GM19372 (cell line): ENCODE measurements around the gene FAM171A2.

Source experiments
- ATAC-seq: cut with Tn5 transposase; IDR thresholded peaks from one replicate; pipeline ENCODE4 v1.9.1; 2021; ENCODE audit warnings: mild to moderate bottlenecking, low read depth, moderate library complexity; ENCODE audit not compliant: unreplicated experiment

FAM171A2 gene

DNA sequence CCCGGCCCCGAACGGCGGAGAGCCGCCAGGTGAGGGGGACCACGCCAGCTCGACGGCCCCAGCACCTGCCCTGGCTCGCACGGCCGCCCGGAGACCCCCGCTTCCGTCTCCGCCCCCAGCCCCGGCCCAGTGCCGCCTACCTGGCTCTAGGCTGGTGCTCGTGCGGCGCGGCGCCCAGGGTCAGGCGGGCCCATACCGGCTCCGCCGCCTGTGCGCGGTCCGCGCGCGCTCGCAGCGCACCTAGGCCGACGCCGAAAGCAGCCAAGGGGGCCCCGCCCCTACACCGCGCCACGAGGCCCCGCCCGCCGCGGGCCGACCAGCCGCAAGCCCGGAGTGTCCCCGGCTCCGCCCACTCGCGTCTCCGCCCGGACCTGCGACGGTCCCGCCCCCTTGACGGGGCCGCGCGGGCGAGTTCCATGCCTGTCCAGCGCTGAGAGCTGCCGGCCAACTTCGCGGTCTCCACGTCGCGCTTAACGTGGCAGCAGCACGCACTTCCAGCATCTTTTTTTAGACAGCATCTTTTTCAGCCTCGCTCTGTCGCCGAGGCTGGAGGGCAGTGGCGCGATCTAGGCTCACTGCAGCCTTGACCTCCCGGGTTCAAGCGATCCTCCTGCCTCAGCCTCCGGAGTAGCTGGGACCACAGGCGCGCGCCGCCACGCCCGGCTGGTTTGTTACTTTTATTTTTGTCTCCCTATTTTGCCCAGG, 38.9 kb downstream of the FAM171A2 start, which contains the start of gene SLC25A39:
SLC25A39 (minus strand) TSS at position 253 of the 705 bp plus-strand sequence. CDS start 1,261 bp downstream, outside the sequence.
- peak; percentile 73 for ATAC-seq

DNA sequence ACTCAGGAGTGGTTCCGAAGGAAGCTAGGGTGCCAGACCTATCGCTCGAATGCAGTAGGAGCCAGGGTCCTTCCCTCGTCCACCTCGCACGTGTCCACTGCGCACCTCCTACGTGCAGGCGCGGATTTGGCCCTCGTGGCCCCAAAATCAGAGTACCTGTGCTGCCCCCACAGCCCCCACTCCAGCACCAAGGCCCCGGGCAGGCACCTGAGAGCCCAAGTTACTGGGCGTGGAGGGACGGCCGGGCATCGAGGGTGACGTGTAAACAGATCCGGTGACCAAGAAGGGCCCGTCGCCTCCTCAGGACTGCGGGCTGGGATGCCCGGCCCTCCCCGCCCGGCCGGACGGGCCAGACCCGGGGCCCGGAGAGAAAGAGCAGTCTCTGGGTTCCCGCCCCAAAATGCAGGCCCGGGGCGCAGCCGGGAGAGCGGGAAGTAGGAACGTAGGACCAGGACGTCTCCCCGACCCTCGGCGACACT, 39.5 kb downstream of the FAM171A2 start:
- no peak for ATAC-seq

DNA sequence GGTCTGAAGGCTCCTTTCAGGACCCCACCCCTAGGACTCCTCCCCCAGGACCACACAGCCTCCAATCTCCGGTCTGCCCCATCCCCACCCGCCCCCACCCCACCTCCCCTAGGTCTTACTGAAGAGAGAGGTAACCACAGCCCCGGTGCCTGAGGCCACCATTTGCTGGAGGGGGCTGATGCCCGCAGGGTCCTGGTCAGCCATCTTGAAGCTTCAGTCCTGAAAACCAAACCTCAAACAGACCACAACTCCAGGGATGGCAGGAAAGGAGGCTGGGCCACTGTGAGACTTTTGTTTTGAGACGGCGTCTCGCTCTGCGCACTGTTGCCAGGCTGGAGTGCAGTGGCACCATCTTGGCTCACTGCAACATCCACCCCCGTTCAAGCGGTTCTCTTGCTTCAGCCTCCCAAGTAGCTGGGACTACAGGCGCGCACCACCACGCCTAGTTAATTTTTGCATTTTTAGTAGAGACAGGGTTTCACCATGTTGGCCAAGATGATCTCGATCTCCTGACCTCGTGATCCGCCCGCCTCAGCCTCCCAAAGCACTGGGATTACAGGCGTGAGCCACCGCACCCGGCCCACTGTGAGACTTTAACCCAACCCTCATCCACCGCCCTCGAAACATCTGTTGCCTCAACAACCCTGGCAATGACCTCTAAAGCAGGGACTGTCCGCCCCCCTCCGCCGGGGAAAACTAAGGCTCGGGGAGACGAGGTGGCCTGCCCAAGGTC, 40.1 kb downstream of the FAM171A2 start:
- ATAC-seq, result no peak

GRCh38 chr17:44322236-44322895, 41.3 kb downstream of the FAM171A2 start:
- no peak for ATAC-seq

DNA sequence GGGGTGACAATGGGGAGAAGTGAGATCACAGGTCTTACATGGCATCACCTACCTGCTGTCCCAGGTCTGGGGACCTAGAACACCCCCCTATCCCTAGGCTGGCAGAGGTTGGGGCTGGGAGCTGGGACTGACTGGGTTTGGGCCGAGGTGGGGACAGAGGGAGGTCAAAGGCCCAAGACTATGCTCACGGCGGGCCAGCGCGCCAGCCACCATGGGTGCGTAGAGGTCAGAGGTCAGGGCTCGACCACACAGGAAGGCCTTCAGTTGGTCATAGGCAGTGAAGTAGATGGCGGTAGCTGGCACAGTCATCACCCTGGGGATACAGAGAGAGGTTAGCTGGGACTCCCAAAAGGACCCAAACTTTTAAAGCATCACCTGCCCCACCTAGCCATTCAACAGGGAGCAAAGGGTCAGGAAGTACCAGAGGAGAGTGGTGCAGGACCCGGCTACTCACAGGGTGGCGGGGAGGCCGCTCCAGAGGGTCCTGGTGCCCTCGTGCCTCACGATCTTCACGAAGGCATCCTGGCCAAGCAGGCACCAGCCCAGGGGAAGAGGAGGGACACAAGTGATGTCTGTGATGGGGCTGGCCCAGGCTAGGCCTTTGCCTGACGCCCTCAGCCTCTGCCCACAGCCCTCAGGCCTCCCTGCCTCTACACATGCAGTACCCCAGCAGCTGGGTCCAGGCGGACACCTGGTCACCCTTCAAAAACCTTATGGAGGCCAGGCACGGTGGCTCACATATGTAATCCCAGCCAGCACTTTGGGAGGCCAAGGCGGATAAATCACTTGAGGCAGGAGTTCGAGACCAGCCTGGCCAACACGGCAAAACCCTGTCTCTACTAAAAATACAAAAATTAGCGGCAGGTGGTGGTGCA, 42.2 kb downstream of the FAM171A2 start:
- no peak for ATAC-seq

DNA sequence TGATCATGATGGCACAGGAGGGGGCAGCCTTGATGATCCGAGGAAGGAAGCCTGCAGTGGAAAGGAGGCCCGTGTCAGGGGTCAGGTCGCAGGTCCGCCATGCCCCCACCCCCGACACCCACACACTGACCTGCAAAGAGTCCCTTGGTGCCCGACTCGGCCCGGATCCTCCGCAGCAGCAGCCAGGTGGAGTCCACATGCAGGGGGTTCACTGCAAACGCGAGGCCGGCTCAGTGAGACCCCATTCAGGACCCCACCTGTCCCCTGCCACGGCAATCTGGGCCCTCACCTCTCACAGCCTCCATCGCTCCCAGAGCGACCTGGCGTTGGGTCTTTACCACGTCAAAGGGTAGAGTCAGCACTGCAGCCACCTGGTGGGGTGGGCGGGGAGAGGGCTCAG, 43.6 kb downstream of the FAM171A2 start:
- no peak for ATAC-seq

DNA sequence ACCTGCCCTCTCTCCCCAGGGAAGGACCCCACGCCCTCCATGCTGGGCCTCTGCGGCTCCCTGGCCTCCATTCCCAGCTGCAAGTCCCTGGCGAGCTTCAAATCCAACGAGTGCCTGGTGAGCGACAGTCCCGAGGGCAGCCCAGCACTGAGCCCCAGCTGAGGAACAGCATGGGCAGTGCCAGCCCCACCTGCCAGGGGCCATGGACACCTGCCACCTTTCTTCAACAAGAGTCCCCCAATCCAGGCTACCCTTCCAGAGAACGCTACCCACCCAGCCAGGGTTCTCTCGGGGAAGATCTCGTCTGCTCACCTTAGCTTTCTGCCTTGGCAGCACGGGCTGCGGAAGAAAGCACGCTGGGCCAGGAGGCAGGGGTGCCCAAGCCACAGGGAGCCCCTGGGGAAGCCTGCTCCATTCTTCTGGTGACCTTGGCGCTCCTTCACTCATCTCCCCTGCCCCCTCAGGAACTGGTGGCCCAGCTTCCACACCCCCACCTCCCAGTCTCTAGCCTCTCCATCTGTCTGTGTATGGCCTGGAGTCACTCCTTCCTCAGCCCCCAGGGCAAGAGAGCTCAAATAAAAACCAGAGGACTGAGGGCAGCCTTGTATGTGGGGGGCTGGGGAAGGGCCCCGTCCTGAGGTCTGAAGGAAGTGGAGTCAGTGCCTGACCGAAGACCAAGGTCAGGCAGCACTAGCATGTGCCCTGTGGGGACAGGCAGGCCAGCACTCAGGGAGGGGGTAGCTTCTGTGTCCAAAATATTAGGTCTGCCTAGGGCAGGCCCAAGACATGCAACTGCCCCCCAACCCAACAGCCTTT, 45.4 kb downstream of the FAM171A2 start:
- ATAC-seq, result no peak

DNA sequence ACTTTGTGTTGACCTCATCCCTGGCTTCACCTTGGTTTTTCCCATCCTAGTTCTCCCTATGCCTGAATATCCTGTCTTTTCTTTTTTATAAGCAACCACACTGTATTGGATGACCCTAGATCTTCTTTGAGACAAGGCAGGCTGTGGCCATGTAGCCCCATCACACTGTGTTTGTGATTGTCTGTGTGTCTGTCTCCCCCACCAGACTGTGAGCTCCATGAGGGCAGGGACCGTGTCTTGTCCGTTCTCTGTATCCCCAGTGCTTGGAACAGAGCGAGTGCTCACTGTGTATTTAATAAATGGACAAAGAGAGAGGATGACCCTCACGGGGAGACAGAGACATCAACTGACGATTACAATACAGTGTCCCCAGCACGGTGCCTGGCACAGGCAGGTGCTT, 46.1 kb downstream of the FAM171A2 start:
- no peak for ATAC-seq

- ATAC-seq, result no peak
Observed at GRCh38 chr17:44315760-44316731, 47.6 kb downstream of the FAM171A2 start.

GRCh38 chr17:44314869-44315661, 48.6 kb downstream of the FAM171A2 start:
- ATAC-seq, result no peak

- ATAC-seq, result no peak
Observed at GRCh38 chr17:44314524-44314868, 49.2 kb downstream of the FAM171A2 start.

- ATAC-seq, result no peak
Observed at GRCh38 chr17:44314031-44314430, 49.6 kb downstream of the FAM171A2 start.

DNA sequence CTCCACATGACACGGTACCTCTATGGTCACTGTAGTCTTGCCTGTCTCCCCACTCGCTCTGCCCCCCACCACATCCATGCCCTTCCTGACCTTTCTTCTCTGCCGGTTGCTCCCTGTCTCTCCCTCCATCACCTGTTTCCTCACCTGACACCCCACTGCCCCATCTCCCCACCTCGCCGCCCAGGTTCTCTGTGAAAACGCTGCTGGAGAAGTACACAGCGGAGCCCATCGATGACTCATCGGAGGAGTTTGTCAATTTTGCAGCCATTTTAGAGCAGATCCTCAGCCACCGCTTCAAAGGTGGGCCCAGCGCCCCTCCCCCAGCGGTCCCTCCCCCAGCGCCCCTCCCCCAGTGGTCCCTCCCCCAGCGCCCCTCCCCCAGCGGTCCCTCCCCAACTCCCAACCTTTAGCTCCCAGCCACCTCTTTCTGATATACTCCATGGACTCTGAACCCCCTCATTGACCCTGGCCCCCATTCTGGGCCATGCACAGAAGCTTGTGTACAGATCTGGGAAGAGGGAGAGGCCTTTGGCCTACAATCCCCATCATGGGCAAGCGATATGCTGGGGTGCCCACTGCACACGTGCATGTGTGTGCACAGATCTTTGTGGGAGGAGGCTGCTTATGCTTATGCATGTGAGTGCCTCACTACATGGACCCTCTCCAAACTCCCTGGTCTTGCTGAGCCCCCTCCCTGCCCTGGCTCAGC, 51.1 kb downstream of the FAM171A2 start:
- no peak for ATAC-seq

- no peak for ATAC-seq
Observed at GRCh38 chr17:44311562-44312181, 52.0 kb downstream of the FAM171A2 start.

DNA sequence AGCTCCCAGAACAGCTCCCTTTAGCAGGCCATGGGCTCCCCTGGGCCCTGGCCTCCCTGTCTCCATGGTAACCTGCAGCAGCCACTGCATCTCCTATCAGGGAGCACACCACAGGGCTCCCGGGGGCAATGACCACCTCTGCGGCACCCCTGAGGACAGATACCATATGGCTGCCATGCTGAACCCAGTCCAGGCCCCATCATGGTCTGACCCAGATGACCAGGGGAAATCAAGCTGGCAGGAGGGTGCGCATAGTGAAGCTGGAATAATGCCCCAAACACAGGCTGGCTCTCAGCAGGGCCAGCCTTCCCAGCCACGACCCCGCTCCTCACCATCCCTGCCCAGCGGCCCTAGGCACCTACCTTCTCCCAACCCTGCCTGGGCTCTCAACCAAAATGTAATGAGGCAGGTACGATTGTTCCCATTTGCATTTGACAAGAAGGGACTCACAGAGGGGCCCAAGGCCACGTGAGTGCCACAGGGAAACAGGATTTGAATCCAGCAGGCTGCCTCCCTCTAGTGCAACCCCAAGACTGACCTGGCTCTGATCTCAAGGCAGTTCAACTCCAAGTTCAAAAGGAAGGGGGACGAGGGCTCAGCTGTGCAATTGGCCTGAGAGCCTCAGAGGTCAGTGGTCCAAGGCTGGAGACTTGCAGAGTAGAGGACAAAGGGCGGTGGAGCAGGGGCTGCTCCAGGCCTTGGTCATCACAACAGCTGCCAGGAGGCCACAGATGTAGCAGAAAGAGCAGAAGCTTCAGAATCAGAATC, 52.9 kb downstream of the FAM171A2 start:
- no peak for ATAC-seq

DNA sequence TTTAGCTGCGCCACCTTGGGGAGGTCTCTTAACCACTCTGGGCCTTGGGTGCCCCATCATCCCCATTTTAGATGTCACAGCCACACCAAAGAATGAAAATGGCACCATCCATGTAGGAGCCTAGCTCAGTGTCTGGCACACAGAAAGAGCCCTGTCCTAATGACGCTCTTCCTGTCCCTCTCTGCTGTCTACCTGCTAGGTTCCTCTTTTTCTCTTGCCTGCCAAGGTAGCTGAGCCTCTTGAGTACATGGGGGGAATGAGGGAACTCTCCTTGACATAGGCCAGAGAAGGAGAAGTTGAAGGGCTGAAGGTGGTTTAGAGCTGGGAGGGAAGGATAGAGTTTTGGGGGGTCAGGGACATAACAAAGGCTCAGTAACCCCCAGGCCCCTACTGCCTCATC, 53.5 kb downstream of the FAM171A2 start:
- no peak for ATAC-seq
